HCT116 (cell line): Measurements from ENCODE around the gene POLN.

Source experiments
- CEBPB ChIP-seq: IDR thresholded peaks from 2 replicates; pipeline ENCODE4 v1.6.1; 2012; ENCODE audit warnings: low read depth
- TCF7L2 ChIP-seq: IDR thresholded peaks from 2 replicates; pipeline ENCODE4 v1.7.0; 2011; ENCODE audit warnings: borderline replicate concordance, inconsistent platforms; ENCODE audit not compliant: insufficient read depth, insufficient read length; ENCODE audit errors: extremely low read depth
- ZNF274 ChIP-seq: fragments of 200-500 bp; sonication (Bioruptor generic); IDR thresholded peaks from 2 replicates; pipeline ENCODE4 v1.6.1; 2014; ENCODE audit warnings: mild to moderate bottlenecking, low read depth, low read length, inconsistent platforms
- TF ChIP-seq, protein P1 (sequence below), 3 experiments: fragments of 200-600 bp in 1 of 3; sonication (generic) in 1 of 3; IDR thresholded peaks in 2 of 3; conservative IDR thresholded peaks in 1 of 3; 2 replicates each; pipeline ENCODE4 v1.5.1; 2012 to 2017; ENCODE audit warnings: low read depth in 2 of 3, low read length in 2 of 3, antibody characterized with exemption in 1 of 3, borderline replicate concordance in 1 of 3, control low read depth in 1 of 3, mild to moderate bottlenecking in 1 of 3, mixed read lengths in 1 of 3, mixed run types in 1 of 3, moderate library complexity in 1 of 3; ENCODE audit not compliant: insufficient read depth in 1 of 3
- TF ChIP-seq, protein P2 (sequence below): IDR thresholded peaks from 2 replicates; pipeline ENCODE4 v1.6.1; 2012

DNA sequence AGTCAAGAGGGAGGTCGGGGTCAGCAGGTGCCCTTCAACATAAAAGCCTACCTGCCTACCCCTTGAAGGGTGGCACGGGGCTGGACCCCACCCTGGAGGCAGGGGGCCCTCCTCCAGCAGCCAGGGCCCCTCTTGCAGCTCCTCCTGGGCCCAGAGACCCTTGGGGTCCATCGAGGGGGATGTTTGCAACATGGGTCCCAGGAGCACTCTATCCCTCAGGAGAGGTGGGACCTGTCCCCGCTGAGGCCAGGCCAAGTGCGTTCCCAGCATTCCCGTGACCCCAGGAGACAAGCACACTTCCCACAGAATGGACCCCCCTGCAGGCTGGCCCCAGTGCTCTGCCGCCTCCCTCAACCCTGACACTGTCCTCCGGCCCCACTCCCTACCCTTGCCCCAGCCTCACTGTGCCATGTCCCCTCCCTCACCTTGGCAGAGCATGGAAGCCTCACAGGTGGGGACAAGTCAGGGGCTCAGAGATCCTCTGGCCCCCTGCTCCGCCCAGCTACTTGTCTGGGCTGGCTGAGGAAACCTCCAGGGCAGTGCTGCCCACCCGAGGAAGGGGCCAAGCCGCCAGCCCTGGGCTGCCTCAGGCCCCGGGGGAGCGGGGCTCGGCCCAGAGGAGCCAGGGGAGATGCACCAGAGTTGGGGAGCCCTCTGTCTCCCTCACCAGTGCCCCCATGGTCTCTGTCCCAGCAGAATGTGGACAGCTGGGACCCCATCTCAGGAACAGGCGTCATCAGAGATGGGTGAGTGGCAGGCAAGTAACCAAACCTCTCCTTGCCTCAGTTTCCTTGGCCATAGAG, 17.8 kb upstream of the POLN start:
- TF ChIP-seq, protein P1, sequence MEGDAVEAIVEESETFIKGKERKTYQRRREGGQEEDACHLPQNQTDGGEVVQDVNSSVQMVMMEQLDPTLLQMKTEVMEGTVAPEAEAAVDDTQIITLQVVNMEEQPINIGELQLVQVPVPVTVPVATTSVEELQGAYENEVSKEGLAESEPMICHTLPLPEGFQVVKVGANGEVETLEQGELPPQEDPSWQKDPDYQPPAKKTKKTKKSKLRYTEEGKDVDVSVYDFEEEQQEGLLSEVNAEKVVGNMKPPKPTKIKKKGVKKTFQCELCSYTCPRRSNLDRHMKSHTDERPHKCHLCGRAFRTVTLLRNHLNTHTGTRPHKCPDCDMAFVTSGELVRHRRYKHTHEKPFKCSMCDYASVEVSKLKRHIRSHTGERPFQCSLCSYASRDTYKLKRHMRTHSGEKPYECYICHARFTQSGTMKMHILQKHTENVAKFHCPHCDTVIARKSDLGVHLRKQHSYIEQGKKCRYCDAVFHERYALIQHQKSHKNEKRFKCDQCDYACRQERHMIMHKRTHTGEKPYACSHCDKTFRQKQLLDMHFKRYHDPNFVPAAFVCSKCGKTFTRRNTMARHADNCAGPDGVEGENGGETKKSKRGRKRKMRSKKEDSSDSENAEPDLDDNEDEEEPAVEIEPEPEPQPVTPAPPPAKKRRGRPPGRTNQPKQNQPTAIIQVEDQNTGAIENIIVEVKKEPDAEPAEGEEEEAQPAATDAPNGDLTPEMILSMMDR (IDR thresholded peaks at IDR 0.05 in 2 of 3, conservative IDR thresholded peaks at IDR 0.05 in 1 of 3; ENCODE audit: borderline replicate concordance in 1 of 3, insufficient read depth in 1 of 3, low read depth in 2 of 3, low read length in 2 of 3) = no peak
- TF ChIP-seq TCF7L2 = no peak
- TF ChIP-seq, protein P2, sequence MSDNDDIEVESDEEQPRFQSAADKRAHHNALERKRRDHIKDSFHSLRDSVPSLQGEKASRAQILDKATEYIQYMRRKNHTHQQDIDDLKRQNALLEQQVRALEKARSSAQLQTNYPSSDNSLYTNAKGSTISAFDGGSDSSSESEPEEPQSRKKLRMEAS = no peak
- no peak for TF ChIP-seq CEBPB
- TF ChIP-seq ZNF274 = no peak
